GM19452 (cell line): ENCODE data around the gene HTRA1.

Experiments used
- ATAC-seq: cut with Tn5 transposase; IDR thresholded peaks from one replicate; pipeline ENCODE4 v1.9.1; 2021; ENCODE audit not compliant: unreplicated experiment

The HTRA1 gene

DNA sequence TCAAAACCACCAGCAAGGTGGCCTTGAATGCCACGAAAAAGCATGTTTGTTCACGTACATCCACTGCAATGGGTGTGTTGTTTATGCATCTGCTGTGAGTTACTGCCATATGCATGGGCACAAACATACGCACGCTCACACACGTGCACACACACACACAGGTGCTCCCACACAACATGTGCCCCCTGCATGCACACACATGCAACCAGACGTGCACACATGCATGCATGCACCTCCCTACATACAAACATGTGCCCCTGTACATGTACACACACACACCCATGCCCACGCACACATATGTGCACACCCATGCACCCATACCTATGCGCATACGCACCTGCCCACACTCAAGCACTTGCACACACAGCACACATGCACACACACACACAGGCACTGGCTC, 89.1 kb downstream of the HTRA1 start:
- ATAC-seq, result no peak

DNA sequence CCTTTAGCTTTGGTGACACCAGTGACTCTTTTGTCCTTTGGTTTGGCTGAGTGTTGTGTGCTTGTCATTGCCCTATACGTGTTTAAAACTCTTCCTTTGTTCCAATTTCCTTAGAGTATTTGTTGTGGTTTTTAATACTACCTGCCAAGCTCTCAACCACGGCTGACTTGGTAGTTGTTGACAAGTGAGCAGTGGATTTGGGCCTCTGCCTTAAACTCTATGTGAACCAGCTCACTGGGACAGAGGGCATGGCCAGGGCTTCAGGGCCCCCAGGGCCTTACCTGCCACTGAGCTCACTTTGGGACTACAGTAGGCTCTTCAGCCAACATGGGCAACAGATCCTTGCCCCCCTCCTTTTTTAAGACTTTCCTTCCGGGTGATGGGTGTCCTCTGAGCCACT, 89.6 kb downstream of the HTRA1 start:
- no peak for ATAC-seq

DNA sequence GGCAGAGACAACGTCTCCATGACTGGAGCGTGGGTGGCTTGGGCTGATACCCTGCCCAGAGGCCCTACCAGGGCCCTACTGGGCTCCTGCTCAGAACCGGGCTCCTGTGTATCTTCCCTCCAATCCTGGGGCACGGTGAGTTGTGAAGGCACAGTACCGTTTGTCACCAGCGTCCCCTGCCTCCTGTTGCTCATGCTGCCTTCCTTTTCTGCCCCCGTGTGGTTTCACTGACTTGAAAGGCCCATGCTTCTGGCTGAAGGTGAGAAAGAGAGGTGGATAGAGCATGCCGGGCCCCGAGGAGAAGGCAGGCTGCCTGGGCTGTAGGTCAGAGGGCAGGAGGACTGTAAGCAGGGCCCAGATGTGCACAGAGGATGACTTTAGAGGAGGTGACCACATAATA, 90.1 kb downstream of the HTRA1 start:
- ATAC-seq, result no peak

DNA sequence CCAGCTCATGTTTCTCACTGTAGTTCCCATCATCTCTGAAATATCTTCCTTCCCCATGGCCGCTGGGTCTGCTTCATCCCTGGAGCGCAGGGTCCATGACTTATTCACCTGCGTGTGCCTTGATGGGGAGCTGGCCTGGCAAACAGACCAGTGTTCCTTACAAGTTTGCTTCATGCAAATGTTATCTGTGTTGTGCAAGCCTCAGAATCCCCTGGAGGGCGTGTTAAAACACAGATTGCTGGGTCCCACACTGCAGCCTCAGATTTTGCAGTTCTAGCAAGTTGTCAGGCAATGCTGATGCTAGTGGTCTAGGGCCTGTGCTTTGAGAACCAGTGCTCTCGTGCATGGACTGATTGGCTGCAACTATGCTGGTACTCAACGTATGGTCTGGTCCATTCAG, 92.0 kb downstream of the HTRA1 start:
- no peak for ATAC-seq

DNA sequence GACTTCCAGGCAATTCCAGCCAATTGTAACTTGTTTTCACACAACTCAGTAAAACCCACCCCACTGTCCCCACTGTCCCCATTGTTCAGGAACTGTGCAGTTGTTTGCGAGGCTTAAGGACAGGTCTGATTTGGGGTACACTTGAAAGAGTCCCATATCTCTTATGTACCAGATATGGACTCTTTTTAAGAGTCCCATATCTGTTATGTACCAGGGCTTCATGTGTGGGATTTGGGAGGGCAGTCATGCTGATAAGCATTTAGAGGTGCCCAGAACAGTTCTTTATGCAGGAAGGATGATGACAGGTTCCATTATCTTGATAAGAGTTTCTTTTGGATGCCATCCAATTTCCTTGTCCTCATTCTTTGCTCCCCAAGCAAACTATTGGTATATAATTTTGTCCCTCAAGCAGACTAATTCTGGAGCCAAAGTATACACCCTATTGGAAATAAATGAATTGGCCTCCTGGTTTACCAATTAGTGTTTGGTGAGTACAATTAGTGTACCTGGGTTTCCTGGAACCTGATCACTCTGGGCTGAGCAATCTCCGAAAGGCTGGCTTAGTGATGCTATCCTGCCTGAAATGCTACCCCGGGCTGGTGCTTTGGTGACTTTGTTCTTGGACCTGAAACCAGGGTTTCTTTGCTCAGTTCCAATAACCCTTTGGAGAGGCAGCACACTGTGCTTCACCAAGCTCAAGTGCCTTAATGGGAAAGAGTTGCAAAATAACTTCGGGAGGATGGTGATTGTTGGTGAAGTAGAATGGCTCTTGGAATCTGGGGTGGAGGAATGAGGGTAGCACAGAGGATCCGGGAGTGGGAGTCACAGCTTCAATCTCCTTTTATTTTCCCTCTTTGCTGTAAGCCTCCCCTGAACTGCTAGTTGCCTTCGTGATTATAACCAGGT, 93.0 kb downstream of the HTRA1 start:
- no peak for ATAC-seq

DNA sequence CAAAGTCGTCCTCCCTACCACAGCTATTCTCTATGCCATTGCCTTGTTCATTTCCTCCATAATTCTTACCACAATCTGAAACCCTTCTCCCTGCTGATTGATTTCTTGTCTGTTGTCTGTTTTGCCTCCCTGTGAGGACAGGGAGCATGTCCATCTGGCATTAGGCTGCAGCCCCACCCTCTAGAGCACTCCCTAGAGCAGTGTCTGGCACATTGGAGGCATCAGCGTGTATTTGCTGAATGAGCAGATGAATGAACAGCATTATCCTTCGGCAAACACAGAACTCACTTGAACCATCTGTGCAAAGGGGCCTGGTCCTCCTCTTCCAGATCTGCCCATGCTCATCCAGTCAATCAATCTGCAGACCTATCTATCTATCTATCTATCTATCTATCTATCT, 94.1 kb downstream of the HTRA1 start:
- no peak for ATAC-seq

DNA sequence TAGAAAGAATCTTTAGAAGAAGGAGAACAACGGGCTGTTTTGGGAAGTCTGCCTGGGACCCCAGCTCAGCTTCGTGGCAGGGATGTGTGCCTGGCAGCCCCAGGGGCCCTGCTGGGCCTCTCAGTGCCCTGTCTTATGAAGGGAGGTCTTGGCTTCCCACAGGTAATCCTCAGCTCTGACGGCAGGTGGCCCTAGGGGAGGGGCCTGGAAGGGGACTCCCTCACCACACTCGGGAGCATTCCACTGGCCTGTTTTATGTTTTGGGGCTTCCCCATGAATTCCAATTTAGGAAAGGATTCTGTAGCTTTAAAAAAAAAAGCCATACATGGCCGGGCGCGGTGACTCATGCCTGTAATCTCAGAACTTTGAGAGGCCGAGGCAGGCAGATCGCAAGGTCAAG, 96.2 kb downstream of the HTRA1 start:
- ATAC-seq, result no peak

DNA sequence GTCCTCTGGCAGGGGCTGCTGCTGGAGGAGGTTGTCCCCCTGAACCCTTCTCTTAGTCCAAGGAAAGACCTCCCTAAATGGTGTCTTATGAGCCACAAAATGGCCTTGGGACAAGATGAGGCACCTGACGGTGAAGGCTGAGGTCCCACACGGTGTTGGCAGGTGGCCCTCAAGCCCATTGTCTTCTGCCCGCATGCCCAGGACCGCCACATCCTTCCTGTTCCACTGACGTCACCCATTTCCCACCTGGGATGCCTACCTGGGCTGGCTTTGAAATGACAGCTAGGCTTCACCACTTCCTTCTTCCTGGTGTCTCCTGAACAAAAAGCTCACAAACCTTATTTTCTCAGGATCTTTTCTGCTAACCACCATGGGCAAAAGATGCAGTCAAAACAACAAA, 97.1 kb downstream of the HTRA1 start:
- ATAC-seq, result no peak

DNA sequence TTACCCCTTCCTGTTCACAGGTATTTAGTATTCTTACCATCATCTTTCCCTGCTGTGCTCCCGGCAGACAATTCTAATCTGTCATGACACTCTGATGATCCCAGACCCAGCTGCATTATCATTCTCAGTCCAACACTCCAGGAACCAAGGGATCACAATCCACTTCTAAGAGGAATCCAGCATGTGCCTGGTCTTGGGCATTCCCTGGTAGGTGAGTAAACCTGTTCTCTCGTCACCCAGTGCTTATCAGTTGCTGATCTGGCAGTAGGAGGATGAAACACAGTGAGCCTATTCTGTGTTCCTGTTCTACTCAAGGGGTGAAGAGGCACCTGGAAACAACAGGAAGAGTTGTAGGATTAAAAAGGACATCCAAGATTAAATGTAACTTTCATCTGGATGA, 97.9 kb downstream of the HTRA1 start:
- ATAC-seq, result no peak

DNA sequence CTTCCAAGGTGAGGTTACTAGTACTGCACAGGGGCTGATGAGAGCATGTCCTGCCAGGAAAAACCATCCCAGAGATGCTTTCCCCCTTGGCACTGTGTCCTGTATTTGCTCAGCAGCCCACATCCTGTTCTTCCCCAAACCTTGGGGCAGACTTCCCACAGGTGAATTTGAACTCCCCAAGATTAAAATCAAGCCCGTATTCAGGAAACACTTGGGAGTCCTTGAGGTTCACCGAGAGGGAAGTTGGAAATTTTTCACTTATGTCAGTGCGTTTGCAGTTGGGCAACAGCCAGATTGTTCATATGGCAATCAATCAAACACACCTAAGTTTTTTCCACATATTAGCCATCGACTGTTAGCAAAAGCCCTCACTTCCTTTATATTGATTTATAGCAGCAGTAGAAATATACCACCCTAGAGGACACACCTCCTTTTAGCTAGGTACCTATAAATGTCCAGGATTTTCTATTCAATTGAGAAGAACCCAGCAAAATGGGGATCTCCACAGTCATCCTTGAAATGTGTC, 99.0 kb downstream of the HTRA1 start, which contains the start of gene DMBT1:
Gene DMBT1 (plus strand): TSS at position 476 of the 526 bp plus-strand sequence. CDS start 17 bp downstream, at position 493.
- no peak for ATAC-seq

DNA sequence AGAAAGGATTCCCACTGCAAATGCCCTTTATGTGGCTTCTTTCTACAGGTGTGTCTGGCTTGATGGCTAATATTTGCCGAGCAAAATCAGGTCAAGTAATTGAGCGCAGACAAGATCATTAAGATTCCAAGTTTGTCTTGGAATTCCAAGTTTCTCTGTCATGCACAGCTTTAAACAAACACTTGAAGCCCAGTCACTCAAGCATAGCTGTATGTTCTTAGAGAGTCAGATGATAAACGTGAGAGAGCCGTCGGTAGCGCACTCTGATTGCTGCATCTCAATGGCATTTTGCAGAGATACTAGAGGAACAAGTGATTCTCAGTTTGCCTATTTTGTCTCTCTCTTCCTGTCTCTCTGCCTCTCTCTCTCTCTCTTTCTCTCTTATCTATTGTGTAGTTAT, 99.9 kb downstream of the HTRA1 start:
- no peak for ATAC-seq

DNA sequence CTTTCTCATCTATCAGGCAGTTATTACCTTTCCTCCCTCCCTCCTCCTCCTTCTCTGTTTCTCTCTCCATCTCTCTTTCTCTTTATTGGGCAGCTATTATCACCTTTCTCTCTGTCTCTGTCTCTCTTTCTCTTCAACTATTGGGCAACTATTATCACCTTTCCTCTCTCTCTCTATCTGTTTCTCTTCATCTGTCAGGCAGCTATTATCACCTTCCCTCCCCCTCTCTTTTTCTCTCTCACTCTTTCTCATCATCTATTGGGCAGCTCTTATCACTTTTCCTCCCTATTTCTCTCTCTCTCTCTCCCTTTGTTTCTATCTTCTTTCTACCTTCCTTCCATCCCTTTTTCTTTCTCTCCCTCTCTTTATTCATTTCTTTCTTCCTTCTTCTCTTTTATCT, 100.4 kb downstream of the HTRA1 start:
- ATAC-seq, result no peak
